Loucy (cell line): ENCODE results near the gene TEDC2.

Experiments used
- EZH2phosphoT487 ChIP-seq: fragments of 200-600 bp; IDR thresholded peaks from 2 replicates; pipeline ENCODE4 v1.6.1; 2018; ENCODE audit warnings: antibody characterized with exemption, mild to moderate bottlenecking, moderate library complexity, borderline replicate concordance
- TF ChIP-seq, protein P1 (sequence below): fragments of 200-600 bp; sonication (generic); conservative IDR thresholded peaks from 2 replicates; pipeline ENCODE4 v1.5.1; 2014; ENCODE audit warnings: mild to moderate bottlenecking, antibody characterized with exemption, low read length

GRCh38 chr16:2468233-2468724 is 8.4 kb downstream of the TEDC2 start:
- TF ChIP-seq, protein P1, sequence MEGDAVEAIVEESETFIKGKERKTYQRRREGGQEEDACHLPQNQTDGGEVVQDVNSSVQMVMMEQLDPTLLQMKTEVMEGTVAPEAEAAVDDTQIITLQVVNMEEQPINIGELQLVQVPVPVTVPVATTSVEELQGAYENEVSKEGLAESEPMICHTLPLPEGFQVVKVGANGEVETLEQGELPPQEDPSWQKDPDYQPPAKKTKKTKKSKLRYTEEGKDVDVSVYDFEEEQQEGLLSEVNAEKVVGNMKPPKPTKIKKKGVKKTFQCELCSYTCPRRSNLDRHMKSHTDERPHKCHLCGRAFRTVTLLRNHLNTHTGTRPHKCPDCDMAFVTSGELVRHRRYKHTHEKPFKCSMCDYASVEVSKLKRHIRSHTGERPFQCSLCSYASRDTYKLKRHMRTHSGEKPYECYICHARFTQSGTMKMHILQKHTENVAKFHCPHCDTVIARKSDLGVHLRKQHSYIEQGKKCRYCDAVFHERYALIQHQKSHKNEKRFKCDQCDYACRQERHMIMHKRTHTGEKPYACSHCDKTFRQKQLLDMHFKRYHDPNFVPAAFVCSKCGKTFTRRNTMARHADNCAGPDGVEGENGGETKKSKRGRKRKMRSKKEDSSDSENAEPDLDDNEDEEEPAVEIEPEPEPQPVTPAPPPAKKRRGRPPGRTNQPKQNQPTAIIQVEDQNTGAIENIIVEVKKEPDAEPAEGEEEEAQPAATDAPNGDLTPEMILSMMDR = no peak
- no peak for TF ChIP-seq EZH2phosphoT487
